IPS-NIHi7 (cell line): Measurements from ENCODE around the gene SLC6A18.

ENCODE experiments used
- DNase-seq: peaks from one replicate; pipeline ENCODE4 v3.0.0; 2012; ENCODE audit warnings: mixed read lengths; ENCODE audit errors: extremely low spot score

SLC6A18 gene

DNA sequence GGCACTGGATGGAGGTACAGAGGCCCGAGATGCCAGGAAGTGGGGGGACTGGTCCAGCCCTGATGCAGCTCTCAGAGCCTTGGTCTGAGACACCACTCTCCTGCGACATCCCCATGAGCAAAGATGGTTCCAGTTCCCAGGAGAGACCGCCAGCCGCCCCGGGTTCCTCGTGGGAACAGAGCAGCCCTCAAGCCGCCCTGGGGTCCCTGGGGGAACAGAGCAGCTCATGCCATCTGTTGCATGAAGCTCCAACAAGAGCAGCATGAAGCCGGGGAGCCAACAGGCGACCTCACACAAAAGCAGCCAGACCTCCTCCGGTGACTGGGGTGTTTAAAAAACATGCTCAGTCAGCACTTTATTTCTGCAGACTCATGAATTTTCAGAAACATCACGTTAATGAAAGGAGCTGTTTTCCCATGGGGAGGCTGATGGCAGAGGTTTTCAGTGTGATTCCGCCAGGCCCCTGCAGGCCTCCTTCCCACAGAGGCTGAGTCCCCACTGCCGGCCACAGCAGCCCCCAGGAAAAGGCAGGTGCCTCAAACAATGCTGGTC lies 6.2 kb downstream of the SLC6A18 start:
- DNase-seq: no peak

DNA sequence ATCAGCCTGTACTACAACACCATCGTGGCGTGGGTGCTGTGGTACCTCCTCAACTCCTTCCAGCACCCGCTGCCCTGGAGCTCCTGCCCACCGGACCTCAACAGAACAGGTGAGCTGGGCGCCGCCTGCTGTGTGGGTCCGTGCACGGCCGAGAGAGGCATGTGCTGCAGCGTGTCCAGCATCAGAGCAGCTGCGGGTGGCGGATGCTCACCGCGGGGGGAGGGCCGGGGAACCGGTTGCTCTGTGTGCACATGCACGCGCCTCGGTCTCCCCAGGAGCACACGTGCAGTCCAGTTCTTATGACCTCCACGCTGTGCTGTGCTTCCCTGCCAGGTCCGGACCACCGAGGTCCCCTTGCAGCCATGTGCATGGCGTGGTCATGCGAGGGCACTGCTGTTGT lies 7.6 kb downstream of the SLC6A18 start:
- no peak for DNase-seq

DNA sequence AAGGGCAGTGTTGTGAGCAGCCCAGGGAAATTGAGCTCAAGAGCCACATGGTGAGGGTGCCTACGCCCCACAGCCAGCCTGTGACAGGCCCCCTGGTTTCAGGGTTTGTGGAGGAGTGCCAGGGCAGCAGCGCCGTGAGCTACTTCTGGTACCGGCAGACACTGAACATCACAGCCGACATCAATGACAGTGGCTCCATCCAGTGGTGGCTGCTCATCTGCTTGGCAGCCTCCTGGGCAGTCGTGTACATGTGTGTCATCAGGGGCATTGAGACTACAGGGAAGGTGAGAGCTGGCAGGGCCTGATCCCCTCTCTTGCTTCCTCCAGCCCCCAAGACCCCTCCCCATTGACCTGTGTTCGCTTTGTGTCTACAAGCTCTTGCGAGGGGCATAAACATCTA lies 10.2 kb downstream of the SLC6A18 start:
- no peak for DNase-seq

DNA sequence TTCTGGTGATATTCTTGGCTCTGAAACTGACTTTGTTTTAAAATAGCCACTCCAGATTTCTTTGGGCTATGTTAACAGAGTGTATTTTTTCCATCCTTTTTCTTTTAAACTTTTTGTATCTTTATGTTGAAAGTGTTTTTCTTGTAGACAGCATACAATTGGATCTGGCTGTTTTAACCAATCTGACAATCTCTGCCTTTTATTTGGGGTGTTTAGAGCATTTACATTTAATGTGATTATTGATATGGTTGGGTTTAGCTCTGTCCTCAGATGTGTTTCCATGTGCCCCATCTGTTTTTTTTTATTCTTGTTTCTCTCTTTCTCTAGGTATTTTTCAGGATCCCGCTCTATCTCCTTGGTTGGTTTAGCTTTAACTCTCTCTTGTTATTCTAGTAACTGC lies 10.7 kb downstream of the SLC6A18 start:
- DNase-seq: no peak

DNA sequence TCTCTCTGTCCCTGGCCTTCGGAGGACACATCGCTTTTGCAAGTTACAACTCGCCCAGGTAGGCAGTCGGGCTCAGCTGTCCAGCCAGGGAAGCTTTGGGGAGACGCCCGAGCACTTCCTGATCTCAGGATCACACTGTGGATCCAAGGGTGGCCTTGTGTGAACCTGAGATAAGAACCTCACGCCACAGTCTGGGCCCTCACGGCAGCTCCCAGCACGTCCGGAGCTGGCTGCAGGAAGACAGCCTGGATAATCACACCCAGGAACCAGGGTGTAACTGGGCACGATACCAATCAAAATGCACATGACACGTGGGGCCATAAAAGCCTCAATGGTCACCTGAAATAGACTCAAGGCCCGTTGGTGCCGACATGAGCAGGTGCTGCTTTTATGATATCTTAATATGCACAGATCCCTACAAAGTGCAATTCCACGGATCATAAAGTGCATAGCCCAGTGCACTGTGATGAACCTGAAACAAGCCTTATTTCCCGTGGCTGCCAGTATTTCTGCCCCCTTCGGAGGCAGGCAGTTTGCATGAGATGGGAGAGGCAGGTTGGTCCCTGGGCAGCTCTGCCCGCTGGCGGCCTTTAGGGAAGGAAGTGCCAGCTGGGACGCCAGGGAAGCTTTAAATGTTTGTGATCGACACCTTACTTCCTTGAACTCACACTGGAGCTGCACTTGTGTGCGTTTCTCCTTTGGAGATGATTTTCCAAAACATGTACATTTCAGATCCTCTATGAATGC lies 14.5 kb downstream of the SLC6A18 start:
- no peak for DNase-seq

DNA sequence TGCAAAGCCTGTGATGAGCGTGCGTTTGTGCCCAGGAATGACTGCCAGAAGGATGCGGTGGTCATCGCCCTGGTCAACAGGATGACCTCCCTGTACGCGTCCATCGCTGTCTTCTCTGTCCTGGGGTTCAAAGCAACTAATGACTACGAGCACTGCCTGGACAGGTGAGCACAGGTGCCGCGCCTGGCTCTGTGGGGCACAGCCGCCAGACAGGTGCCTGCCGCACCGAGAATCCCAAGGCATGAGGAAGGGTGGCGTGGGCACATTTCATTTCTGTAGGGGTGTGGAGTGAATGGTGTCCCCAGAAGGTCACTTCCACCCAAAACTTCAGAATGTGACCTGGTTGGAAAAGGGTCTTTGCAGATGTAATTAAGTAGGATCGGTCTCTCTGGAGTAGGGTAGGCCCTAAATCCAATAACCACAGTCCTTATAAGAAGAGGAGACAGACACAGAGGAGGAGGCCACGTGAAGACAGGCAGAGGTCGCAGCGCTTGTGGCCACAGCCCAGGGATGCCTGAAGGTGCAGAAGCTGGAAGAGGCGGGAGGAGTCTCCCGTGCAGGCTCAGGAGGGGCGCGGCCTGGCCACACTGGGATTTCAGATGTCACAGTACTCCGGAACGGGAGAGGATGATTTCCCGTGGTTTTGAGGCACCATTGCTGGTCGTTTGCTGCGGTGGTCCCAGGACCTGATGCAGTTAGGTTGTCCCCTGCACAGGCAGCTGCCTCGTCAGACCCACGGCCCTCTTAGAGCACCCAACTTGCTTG lies 15.5 kb downstream of the SLC6A18 start:
- no peak for DNase-seq

DNA sequence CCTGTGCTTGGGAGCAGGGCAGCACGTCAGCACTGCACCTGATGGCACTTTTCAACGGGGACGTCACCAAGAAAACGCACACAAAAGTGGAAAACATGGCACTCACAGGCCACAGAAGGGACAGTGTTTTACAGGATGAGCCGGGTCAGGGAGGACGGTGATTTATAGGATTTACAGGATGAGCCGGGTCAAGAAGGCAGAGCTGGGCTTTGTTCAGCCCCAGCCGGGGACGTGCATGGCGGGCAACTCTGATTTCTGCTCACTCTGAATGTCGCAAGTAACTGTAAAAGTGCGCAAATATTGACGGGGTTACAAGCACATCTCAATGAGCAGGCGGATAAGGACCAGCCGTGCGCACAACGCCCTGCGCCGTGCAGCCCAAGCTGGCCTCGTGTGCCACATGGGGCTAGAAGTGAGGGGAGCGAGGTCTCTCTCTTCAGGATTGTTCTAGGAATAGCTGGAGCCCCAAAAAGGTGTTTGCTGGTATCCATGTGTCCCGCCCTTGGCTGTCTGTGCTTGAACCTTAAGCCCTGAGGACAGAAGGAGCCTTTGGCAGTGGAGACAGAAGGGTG lies 16.4 kb downstream of the SLC6A18 start:
- DNase-seq: no peak

DNA sequence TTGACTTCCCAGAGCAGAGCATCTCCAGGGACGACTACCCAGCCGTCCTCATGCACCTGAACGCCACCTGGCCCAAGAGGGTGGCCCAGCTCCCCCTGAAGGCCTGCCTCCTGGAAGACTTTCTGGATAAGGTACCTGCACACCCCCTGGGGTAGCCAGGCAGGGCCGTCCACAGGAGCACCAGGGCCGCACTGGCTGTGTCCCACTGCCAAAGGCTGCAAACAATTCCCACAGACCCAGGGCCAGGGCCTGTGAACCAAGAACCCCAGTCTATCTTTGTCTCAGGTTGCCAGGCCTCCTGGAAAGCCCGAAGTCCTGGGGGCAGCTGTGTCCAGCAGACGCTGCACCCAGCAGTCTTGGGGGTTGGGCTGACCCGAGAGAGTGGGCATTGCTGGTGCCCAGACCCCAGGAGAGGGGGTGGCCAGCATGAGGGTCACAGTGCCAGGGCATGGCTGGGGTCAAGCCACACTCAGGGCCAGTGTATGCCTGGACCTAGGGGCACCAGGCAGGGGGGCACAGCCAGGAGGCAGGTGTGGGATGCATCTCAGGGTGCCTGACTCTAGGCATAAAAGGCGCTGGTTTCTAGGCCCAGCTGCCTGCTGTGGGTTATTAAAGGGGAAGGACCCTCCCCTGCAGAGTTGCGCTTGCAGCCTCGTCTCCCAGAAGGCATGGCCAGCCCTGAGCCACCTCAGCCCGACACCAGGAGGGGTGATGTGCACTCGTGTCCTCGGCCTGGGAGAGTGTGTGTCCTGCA lies 17.7 kb downstream of the SLC6A18 start:
- no peak for DNase-seq

DNA sequence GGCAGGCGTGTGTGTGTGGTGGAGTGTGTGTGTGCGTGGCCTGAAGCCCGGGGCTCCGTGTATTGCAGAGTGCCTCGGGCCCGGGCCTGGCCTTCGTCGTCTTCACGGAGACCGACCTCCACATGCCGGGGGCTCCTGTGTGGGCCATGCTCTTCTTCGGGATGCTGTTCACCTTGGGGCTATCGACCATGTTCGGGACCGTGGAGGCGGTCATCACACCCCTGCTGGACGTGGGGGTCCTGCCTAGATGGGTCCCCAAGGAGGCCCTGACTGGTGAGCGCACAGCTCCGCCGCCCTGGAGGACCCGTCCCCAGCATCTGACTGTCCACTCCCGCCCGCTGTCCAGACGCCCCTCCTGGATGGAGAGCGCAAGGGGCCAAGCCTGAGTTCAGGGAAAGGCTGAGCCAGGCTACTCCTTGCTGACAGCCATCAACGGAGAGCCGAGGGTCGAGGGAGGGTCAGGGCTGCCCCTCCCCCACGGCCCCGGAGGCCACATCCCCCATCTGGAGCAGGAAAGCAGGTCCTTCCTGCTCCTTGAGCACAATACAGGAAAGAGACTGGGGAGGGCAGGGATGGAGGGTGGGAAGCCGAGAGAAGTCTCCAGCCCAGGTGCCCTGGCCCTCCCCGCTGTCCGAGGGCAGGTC lies 18.4 kb downstream of the SLC6A18 start:
- DNase-seq: peak; percentile 69

DNA sequence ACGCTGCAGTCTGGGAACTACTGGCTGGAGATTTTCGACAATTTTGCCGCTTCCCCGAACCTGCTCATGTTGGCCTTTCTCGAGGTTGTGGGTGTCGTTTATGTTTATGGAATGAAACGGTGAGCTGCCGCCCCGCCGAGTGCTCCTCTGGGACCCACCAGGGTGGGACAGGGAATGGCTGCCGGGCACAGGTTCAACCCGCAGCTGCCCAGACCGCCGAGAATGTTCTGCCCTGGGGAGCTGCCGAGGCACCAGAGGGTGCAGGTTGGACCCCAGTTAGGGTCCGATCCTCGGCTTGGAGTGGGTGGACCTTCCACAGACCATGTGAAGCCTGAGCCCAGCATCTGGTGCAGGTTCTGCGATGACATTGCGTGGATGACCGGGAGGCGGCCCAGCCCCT lies 19.1 kb downstream of the SLC6A18 start:
- no peak for DNase-seq

DNA sequence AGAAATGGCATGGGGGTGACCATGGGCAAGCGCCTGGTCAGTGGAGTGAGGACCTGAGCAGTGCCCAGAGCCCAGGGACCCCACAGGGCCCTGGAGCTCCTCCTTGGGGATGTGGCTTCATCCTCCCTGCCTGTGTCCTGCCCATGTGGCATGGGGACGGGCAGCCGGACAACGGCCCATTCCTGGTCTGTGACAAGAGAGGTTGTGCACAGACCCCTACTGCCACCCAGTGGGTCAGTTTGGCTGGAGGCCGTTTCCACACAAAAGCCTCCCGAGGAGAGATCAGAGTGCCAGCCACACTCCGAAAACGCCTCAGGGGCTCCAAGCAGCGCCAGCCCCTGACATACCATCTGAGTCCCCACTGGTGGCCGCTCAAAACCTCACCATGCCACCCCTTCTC lies 19.8 kb downstream of the SLC6A18 start:
- DNase-seq: no peak

DNA sequence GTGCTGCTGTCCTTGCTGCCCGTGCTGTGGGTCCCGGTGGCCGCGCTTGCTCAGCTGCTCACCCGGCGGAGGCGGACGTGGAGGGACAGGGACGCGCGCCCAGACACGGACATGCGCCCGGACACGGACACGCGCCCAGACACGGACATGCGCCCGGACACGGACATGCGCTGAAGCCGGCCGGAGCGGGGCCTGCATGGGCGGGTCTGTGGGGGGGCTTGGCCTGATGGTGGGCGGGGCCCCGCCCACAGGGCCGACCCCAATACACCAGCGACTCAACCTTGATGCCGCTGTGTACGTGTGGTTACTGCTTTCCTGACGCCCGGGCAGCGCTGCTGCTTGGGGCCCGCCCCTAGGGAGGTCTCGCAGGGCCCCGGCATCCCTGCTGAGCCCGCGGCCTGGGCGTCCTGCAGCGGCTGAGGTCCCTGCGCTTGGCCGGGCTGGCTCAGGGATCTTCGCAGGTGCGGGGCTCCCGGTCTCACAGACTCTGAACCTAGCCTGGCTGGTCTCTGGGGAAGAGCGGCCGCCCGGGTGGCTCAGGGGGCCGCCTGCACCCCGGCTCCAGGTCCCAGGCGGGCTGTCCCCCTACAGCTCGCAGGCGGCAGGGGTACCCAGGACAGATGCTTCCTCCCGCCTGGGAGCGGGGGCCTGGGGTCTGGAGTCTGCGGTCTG lies 20.9 kb downstream of the SLC6A18 start:
- no peak for DNase-seq

DNA sequence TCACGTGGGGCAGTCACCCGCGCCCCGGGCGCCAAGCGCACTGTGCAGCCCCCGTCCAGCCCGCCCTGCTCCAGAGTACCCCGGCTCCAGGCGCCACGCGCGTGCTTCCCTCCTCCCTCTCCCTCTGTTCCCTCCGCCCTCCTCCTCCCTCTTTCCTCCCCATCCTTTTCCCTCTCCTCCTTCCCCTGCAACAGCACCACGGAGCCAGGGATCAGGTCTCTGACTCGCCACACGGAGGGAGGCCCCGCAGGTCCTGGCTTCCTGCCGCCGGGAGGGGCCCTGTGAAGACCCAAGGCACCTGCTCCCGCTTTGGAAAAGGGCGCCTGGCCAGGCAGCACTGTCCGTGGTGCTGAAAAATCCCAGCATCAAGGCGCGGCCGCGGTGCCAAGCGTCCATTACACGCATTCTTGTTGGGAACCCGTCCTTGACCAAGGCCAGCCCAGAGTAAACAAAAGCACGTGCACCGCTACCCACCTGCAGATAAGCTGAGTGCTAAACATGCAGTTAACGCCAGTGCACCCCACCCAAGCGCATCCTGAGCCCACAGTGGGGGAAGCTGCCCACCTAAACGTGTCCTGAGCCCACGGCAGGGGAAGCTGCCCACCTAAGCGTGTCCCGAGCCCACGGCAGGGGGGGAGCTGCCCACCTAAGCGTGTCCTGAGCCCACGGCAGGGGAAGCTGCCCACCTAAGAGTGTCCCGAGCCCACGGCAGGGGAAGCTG lies 21.7 kb downstream of the SLC6A18 start:
- peak; percentile 92 for DNase-seq

DNA sequence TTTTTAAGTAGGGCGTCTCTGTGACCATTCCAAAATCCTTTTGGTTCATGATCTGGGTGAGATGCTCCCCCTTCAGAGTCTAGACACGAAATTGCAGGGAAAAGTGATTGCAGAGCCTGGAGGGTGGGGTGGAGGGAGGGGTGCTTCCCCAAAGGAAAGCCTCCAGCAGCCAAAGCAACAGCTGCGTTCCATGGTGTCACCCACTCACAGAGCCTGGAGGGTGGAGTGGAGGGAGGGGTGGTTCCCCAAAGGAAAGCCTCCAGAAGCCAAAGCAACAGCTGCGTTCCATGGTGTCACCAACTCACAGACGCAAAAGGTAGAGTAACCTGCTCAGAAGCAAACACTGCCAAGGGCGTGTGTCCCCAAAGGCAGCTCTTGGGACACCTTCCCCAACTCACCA lies 22.6 kb downstream of the SLC6A18 start:
- no peak for DNase-seq

DNA sequence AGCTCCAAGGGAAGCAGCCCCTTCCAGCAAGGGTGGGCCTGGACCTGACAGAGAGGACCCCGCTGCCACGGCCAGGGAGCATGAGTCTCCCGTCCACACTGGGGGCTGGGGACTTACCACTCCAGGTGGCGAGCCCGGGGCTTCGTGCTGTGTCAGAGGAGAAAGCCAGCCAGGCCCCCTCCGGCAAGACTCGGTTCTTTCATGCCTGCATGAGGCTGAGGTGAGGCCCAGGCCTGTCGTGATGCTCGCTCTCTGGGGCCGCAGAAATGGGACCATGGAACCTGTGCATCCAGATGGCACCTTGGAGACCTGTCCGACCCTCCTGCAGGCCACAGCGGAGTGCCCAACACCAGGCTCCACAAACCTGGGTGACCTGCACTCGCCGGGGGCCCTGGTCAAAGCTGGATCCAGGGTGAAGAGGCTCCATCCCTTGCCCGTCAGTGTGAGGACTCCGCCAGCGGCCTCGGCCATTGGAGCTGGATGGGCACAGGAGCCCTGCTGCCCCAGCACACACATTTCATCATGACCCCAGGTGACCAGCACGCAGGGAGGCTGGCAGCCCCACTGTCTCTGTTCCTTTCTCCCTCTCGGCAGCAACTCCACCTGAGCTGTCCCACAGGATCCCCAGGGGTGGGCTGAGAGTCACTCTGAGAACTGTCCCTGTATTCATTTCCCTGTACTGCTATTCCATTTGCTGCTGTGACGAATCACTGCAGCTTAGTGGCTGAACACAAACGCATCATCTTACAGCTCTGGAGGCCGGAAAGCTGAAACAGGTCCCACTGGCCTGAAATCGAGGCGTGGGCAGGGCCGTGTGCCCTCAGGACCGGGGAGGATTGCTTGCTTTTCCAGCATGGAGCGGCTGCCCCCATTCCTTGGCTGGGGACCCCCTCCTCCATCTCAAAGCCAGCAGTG lies 24.4 kb downstream of the SLC6A18 start:
- no peak for DNase-seq

DNA sequence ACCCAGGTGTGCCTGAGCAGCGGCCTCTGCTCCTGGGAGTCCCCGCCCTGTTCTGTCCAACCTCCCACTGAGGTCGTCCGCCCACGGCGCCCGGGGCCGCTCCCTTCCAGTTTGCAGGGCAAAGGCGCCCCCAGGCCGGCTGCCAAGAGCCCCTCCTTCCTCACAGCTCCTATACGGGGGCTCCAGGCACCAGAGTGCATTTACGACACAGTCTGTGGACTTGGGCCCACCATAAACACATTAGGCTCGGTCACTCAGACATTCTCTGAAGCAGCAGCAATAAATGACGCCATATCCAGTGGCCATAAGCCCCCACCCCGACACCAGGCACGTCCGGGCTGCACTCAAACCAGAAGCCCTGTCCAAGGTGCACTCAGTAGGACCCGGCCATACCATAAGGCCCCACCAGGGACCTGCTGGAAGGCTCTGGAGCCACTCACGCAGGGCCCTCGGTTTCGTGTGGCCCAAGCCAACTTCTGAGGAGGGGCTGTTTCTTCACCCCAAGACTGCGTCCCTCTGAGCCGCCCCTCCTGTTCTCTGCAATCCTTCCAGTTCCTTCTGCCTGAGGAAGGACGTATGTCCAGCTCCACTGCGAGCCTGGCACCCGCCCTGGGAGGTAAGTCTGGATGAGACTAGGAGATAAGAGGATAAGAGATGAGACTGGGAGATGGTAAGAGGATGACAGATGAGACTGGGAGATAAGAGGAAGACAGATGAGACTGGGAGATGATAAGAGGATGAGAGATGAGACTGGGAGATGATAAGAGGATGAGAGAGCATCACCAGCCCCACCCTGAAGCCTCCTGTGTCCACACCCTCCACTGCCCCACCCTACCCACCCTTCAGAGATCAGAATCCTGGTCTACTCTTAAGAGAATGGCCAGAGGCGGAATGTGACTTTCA lies 26.7 kb downstream of the SLC6A18 start:
- no peak for DNase-seq

DNA sequence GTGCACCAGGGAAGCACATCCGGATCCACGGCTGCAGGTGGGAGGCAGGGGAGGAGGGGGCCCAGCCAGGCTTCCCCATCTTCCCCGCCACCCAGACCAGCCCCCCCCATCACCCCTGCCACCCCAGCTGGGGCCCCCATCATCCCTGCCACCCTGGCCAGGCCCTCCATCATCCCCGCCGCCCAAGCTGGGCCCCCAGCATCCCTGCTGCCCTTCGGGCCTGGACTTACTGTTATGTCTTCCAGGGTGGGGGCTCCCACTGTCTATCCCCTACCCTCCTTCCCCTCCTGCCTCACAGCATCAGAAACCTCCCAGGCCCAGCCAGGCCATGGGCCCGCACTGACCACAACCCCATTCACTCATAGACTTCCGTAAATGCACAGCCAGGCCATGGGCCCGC lies 27.5 kb downstream of the SLC6A18 start:
- no peak for DNase-seq

DNA sequence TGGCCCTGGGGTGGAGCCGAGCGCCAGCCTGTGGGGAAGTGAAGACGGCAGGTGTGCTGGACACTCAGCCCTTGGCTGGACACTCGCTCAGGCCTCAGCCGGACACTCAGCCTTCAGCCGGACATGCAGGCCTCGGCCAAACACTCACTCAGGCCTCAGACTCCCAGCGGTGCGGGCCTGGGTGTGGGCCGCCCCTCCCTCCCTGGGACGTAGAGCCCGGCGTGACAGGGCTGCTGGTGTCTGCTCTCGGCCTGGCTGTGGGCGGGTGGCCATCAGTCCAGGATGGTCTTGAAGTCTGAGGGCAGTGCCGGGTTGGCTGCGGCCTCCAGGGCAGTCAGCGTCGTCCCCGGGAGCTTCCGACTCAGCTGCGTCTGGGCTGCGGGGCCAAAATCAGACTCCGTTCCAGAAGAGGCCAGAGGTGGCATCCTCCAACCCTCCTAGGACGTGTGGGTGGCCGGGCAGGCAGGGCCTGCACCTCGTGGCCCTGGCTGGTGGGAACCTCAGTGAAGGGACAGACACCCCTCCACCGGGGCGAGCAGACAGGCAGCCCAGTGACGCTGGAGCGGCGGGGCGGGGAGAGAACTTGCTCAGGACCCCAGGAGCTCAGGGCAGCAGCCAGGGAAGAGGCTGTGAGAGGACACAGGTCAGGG lies 28.4 kb downstream of the SLC6A18 start:
- DNase-seq: no peak
